ENCODE data around the gene VEPH1.

DNA sequence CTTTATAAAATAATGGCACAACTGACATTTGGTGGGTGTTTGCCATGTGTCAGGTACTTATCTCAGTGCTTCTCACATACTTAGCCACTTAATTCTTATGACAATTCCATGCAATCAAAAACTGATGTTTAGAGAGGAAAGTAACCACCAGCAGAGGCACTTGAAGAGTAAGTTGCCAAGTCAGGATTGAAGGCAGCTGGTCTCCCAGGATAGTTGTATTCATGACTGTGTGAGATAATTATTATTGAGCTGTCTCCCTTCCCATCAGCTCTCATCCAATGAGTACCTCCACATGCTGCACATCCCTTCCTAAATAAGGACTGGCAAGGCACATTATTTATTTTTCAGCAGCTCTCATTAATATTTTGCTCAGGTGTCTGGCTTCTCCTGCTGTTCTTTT is 4.8 kb downstream of the VEPH1 start:
- TF ChIP-seq, protein P1, sequence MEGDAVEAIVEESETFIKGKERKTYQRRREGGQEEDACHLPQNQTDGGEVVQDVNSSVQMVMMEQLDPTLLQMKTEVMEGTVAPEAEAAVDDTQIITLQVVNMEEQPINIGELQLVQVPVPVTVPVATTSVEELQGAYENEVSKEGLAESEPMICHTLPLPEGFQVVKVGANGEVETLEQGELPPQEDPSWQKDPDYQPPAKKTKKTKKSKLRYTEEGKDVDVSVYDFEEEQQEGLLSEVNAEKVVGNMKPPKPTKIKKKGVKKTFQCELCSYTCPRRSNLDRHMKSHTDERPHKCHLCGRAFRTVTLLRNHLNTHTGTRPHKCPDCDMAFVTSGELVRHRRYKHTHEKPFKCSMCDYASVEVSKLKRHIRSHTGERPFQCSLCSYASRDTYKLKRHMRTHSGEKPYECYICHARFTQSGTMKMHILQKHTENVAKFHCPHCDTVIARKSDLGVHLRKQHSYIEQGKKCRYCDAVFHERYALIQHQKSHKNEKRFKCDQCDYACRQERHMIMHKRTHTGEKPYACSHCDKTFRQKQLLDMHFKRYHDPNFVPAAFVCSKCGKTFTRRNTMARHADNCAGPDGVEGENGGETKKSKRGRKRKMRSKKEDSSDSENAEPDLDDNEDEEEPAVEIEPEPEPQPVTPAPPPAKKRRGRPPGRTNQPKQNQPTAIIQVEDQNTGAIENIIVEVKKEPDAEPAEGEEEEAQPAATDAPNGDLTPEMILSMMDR (IDR thresholded peaks at IDR 0.05; ENCODE audit: low read depth, low read length, poor library complexity, severe bottlenecking): no peak
- no peak for TF ChIP-seq EZH2phosphoT487 (IDR thresholded peaks at IDR 0.05; ENCODE audit: borderline replicate concordance, low read length)

Measured in DOHH2 (cell line).